Astrocyte (in vitro differentiated cells and primary cell): ENCODE data around the gene SORL1-AS1.

ENCODE experiments used
- EZH2 ChIP-seq: IDR thresholded peaks from 2 replicates; pipeline ENCODE4 v1.6.1; 2012; ENCODE audit warnings: mild to moderate bottlenecking, low read length, inconsistent platforms; ENCODE audit not compliant: insufficient read depth
- TF ChIP-seq, protein P1 (sequence below): IDR thresholded peaks from 2 replicates; pipeline ENCODE4 v1.5.1; 2011; ENCODE audit warnings: low read depth, mild to moderate bottlenecking, inconsistent platforms, low read length, moderate library complexity; ENCODE audit not compliant: insufficient read depth

DNA sequence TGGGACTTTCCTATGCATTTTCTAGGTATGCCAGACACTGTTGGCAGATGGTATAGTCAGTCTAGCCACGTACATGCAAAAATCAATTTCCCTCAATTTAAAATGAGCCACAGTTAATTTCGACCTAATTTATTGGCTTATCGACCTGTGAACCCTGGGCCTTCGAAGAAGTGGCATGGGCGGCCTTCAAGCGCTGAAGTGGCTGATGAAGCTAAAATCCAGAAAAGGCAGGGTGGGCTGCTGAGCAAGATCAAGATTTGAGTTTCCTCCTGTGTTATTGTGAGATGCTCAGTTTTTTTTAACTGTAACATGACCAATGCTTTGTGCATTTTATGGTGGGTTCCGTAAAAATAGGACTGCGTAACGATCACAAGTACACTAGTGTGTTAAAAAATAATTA is 5.8 kb upstream of the SORL1-AS1 start:
- TF ChIP-seq, protein P1, sequence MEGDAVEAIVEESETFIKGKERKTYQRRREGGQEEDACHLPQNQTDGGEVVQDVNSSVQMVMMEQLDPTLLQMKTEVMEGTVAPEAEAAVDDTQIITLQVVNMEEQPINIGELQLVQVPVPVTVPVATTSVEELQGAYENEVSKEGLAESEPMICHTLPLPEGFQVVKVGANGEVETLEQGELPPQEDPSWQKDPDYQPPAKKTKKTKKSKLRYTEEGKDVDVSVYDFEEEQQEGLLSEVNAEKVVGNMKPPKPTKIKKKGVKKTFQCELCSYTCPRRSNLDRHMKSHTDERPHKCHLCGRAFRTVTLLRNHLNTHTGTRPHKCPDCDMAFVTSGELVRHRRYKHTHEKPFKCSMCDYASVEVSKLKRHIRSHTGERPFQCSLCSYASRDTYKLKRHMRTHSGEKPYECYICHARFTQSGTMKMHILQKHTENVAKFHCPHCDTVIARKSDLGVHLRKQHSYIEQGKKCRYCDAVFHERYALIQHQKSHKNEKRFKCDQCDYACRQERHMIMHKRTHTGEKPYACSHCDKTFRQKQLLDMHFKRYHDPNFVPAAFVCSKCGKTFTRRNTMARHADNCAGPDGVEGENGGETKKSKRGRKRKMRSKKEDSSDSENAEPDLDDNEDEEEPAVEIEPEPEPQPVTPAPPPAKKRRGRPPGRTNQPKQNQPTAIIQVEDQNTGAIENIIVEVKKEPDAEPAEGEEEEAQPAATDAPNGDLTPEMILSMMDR = no peak
- TF ChIP-seq EZH2 = no peak
